OCI-M2 (cell line): Measurements from ENCODE around the gene FAM168B.
"Not testable (repeated sequence)": the region's sequence is repeated elsewhere in the genome, so short reads cannot be mapped to it uniquely, and the experiment has no call there.

Experiments
- DNase-seq: peaks from one replicate; lab custom pipeline; 2025; ENCODE audit not compliant: unreplicated experiment; lab: John Stamatoyannopoulos, UW

FAM168B gene, protein sequence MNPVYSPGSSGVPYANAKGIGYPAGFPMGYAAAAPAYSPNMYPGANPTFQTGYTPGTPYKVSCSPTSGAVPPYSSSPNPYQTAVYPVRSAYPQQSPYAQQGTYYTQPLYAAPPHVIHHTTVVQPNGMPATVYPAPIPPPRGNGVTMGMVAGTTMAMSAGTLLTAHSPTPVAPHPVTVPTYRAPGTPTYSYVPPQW

DNA sequence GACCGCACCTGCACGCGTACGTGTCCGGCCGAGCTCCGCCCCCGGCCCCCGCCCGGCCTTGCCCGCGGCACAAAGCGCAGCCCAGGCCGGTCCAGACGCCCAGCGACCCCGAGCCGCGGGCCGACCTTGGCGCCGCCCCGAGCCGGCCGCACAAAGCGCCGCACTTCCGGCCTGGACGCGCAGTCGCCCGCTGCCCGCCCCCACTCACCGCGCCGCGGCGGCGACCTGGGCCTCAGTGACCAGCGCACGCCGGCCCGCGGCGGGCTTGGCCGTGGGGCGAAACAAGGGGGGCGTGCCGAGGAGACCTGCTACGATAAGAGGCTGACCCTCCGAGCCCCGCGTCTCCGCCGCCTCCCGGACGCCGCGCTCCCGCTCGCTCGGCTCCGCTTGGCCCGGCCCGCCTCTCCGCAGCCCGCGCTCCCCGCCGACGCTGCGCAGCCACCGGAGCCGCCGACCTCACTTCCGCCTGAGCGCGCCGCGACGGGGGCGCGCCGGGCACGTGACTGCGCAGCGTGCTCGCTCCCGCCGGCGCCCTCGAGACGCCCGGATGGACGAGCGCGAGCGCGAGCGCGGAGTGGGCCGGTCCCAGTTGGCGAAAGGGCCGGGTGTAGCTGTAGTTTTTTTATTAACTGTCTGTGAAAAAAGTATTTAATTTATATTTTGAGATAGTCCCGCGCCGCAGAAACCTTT, at the start of gene FAM168B:
Gene FAM168B (minus strand): TSS at position 455 of the 690 bp plus-strand sequence. CDS start 10,814 bp downstream, outside the sequence.
- no peak for DNase-seq

DNA sequence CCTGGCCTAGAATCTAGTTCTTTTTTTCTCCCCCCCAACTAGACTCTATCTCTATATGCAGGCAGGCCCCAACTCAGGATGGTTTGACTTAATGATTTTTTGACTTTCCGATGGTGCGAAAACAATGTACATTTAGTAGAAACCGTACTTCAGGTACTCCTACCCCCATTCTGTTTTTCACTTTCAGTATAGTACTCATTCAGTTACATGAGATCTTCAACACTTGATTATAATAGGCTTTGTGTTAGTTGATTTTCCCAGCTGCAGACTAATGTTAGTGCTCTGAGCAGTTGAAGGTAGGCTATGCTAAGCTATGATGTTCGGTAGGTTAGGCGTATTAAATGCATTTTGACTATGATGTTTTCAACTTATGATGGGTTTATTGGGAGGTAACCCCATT, 49.6 kb upstream of the FAM168B start:
- DNase-seq: no peak

DNA sequence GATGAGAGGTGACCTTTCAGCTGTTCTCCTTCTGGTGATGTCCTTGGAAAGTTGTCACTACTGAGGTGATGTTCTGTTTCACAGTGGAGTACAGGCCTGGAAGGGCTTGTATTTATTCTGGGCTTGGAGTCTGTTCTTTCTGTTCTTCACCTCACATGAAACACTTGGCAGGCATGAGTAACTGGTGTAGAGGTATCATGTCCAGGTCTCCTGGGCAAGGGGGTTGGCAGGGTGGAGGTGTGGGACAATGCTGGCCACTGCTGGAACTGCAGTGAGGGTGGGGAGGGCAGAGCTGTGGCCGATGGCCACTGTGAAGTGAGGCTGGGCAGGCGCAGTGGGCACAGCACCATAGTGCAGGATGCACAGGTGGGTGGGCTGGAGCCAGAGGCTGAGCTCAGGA, 47.3 kb upstream of the FAM168B start:
- DNase-seq: no peak

DNA sequence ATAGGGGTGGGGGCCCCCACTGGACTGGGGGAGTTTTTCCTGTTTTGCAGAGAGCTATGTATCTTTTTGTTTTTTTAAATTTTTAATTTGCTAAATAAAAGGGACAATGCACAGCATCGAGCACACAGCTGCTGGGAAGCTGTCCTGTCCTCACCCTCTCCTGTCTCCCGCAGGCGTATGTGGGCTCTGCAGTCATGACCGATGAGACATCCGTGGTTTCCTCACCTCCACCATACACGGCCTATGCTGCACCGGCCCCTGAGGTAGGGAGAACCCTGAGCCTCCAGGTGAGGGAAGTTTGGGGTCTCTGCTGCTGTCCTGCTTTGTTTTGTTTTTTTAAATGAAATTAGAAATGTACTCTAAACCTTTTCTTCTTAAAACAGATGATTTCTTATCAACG, 39.5 kb upstream of the FAM168B start:
- no peak for DNase-seq

DNA sequence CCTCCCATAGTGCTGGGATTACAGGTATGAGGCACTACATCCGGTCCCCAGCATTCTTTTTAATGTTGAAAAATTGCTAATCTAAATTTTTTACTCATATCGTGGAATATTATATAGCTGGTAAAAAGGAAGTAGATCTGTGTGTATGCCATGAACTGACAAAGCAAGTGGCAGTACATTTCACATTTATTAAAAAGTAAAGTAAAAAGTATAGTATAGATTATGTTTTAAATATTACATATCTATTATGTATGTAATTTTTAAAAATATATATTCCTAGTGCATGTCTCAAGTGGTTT, 37.0 kb upstream of the FAM168B start:
- no peak for DNase-seq

DNA sequence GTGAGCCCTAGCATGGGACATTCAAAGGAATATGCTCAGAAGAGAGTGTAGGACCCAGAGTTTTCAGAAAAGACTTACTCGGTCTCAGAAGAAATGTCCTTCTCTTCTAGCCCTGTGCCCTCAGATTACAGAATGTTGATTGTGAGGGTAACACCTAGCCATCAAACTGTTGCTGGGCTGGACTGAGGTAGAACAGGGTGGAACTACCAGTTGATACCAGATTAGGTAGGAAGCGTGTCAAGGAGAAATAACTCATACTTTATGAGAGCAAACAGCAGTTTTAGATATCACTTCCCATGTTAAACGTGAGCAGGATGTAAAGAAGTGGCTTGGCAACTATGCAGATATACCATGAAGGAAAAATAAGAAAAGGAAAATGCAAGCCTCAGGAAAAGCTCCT, 34.7 kb upstream of the FAM168B start:
- DNase-seq: no peak

DNA sequence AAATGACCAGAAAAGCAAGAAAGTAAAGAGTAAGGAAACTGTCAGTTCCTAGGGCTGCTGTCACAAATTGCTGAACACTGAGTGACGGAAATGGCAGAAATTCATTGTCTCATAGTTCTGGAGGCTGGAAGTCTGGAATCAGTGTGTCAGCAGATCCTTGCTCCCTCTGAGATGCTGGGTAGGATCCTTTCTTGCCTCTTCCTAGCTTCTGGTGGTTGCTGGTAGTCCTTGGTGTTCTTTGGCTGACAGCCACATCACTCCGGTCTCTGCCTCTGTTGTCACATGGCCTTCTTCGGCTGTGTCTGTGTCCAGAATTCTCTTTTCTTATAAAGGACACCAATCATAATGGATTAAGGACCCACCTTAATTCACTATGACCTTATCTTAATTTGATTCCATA, 33.8 kb upstream of the FAM168B start:
- no peak for DNase-seq

DNA sequence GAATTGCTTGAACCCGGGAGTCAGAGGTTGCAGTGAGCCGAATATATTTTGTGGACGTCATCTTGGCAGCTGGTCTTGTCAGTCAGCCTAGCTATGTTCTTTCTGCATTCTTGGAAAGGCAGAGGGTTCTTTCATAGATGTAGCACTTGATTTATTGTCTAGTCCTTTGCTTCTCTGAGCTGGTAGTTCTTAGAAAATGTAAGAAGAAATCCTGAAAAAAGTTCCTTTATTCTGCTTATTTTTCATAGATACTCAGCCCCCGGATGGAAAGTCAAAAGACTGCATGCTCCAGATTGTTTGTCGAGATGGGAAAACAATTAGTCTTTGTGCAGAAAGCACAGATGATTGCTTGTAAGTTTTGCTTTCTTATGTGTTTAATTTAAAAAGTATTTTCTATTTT, 33.2 kb upstream of the FAM168B start:
- DNase-seq: no peak

DNA sequence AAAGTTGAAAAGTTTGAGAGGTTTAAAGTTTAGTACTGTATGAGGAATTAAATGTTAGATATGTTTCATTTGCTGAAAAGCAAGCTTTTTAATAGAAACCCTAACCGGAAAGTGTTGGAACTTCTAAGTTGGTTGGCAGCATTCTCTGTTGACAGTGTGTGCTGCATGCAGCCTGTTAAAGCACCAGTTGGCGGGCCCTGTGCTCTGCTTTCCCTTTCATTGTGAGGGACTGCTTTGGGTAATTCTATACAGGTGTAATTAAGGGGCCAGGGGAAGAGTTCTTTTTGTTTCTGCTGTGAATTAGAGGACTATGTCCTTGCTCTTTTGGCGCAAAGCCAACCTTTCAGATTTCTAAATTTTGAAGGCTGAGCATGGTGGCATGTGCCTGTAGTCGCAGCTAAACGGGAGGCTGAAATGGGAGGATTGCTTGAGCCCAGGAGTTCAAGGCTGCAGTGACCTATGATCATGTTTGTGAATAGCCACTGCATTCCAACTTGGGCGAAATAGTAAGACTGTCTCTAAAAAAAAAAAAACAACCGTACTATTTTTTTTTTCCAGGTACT, 32.0 kb upstream of the FAM168B start:
- DNase-seq: no peak

DNA sequence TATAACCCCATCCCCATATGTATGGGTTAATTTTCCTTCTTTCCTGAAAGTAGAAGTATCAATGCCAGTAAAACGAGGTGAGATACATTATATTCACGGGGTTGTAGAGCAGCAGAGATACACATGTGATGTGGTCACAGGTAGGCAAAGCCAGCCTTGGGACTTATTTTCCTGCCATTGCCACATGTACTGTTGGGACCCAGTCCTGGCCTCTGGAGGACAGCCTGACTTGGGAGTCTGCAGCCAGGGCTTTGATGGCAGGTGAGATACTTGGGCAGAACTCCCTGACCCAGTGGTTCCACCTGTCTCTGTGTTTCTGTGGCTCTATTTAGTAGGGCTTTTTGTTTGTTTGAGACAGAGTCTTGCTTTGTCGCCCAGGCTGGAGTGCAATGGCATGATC, 29.9 kb upstream of the FAM168B start:
- no peak for DNase-seq

DNA sequence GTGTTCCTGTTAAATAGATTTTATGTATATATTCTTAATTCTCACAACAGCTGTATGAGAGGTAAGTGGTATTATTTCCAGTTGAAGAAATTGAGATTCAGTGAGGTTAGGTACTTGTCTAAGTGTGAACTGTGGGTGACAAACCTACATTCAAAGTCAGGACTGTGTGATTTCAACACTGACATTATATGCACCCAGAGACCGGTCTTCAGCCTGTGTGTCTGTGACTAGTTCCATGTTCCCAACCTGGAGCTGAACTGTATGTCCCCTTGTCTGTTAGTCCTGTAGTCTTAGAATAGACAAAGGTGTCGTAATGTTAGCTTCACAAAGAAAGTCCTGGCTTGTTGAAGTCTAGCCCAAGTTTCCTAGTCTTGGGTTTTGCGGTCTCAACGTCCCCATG, 29.2 kb upstream of the FAM168B start:
- no peak for DNase-seq

DNA sequence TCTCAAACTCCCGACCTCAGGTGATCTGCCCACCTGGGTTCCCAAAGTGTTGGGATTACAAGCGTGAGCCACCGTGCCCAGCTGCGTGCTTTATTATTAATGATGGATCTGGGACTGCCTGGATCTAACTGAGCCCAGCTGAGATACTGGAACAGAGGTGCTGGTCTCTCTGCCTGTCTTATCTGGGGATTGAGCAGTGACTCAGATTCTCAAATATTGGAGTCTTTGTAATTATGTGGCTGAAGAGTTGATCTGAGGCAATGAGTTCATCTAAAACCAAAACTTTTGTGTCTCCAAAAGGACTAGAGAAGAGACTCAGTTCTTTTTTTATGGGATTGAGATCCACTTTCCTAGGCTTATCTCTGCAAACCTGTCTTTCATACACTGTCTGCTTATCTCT, 28.2 kb upstream of the FAM168B start:
- no peak for DNase-seq

DNA sequence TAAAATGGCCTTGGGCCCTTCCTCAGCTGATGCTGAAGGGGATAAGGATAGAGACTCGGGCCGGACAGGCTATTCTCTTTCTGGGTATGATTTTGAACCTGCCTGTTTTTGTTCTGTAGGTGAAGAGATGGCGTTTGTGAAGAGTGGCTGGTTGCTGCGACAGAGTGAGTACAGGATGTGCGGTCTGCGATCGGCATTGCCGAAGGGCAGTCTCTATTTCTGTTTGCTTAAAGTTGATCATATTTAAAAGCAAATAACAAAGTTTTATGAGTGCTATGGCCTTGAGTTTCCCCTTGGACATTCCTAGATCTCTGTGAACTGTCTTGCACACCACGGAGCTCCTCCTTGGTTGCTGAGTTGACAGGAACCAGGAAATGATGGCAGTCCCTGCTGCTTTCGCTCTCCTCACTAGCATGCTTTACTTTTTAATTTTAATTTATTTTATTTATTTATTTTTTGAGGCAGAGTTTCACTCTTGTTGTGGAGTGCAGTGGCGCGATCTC, 27.6 kb upstream of the FAM168B start:
- no peak for DNase-seq

DNA sequence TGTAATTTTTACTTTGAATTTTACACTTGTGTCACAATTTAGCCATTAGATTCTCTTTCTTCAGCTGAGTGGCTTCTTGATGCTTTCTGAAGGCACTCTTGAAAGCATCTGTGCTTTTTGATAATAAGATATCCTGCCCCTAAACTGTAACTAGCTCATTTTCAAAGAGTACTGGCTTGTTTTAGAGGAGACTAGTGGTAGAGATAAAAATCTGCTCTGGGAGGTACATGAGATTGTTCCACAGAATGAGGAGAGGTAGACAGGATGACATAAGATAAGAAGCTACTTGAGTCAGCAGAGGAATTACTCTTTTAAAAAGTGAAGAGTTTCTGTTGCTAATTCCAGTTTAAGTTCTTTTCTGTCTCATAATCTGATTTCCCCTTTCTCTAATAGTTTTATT, 22.5 kb upstream of the FAM168B start:
- DNase-seq: no peak

DNA sequence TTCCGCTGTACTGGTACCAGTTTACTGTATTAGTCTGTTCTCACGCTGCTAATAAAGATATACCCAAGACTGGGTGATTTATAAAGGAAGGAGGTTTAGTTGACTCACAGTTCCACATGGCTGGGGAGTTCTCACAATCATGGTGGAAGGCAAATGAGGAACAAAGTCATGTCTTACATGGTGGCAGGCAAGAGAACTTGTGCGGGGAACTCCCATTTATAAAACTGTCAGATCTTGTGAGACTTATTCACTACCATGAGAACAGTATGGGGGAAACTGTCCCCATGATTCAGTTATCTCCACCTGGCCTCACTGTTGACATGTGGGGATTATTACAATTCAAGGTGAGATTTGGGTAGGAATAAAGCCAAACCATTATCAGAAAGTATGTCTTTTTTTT, 21.7 kb upstream of the FAM168B start:
- DNase-seq: not testable (repeated sequence)

DNA sequence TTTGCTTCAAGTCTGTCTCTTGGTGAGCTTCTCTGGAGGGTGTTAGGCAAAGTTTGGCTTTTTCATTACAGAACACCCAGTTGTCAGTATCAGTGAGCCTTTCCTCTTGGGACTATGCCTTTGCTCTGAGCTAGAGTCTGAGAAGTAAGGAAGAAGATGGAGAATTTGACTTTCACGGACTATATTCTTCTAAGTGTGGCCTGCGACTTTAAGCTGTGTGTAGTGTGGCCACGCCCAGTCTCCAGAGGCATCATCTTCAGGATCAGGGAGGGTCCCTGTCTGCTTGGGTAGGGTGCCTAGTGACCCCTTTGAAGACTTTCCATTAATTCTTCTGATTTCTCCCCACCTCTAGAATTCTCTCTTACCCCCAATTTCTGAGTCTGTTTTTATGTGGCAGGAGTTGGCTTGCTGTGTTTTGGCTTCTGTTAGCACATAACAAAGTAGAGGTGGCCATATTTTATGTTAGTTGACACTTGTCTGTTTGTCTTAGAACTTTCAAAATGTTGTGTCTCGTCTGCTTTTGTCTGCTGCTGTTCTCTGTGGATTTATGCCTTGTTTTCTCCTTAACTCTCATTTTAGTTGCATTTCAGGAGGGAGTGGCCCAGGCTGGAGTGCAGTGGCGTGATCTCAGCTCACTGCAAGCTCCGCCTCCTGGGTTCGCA, 20.4 kb upstream of the FAM168B start:
- DNase-seq: no peak

DNA sequence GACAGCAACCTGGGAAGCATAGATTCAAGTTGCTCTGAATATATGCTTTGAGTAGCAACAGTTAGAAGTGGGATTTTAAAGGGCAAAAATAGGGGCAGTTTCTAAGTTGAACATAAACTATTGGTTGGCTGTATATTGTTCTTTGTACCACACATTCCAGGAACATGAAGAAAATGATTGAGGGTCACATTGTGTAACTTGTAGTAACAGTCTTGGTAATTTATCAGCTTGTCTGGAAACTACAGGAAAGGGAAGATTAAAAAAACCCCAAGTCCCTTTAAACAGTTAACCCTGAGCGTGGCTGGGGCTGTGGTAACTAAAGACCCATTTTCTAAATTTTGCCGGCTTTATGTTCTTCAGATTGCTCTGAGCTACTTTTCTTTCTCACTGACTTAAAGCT, 19.3 kb upstream of the FAM168B start:
- no peak for DNase-seq

DNA sequence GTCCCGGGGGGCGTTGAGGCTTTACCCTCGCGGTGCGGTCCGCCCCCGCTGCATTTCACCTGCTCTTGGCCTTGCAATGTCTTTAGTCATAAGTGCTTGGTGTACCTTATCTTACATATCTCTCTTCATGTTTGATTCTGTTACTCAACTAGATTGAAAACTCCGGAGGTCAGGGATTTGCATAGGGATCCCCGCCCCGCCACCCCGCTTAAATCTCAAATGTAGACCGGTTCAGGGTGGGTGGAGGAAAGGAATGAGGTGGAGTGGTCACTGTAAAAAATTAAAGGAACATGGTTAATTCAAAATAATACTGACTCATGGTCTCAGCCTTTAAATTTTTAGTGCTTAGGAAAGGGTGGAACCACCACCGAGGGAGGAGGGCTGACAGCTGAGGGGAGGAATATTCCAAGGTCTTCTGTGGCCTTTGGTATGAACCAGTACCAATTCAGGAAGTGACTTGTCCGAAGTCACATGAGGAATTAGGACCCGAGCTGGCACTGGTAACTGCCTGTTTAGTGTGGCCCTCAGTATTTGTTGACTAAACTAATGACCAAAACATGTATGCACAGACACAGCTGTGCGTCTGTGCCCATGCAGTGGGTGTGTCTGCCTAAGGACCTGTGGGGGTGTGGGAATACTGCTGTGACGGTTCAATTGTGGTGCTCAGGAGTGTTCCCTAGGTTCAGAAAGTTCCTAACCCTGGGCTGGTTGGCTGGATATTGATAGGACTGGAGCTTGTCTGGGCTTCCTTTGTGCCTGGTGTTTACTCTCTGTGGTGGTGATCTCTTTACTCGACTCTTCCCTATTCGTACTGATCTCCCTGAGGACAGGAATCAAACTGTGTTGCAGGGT, 12.9 kb upstream of the FAM168B start:
- no peak for DNase-seq

DNA sequence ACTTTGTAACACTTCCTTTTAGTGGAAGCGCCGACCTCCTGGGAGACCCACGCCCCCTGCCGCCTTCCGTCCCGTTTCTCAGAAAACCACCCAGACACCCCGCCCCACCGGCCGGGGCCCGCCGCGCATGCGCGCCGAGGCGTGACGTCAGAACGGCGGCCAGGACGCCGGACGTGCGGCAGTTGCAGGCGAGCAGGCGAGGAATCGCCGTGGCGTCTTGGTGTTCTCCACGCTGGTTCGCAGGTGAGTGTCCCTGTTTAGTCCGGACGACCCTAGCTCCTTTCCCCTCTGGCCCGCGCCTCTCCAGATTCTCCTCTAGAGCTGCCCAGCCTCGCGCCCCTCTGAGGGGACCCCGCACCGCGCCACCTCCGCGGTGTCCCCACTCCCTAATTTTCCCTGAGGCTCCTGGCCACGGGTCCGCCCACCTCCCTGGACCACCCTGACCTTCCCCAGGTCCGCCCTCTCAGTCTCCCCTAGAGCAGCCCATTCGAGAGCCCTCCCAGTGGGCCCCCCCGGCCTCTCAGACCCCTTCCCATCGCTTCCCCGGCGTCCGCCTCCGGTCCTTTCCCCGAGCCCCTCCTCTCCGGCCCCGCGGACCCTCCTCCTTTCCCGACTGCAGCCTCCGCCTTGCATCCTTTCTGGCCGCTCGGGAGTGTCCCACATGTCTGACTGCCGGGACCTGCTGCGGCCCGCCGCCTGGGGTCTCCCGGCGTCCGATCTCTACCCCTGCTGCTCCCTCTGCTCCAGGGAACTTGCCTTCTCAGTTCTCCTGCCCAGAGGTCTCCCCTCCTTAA, 12.1 kb upstream of the FAM168B start, which contains the start of gene PLEKHB2:
Gene PLEKHB2 (plus strand): TSS at position 181 of the 794 bp plus-strand sequence. CDS start 15,606 bp downstream, outside the sequence.
- DNase-seq: no peak

DNA sequence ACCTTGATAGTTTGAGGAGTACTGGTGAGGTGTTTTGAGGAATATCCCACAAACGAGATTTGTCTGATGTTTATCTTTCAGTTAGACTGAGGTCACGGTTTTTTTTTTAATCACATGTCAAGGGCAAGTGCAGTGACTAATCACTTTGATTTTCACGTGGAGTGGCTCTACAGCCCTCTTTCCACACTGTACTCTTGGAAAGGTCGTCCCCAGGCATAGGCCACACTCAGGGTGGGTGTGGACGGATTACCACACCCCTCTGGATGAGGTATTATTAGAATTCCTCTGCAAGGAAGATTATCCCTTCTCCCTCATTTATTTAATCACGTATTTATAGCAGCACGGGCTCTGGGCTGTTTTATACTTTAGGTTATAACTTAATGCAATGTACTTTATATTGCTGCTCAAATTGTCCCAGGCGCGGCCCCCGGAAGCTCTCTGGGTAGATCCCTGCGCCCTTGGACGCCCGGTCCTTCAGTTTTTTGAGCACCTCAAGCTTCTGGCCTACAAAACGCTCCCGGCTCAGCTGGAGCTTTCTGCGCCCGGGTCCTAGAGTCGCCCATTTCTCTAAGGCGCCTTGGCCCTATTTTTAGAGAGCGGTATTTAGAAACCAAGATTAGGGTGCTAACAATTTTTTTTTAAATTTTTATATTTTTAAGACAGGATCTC, 11.4 kb upstream of the FAM168B start:
- DNase-seq: no peak
